Measurements from ENCODE around the gene CEP192. TPM values are rescaled to one million over a fixed set of nuclear protein-coding genes. Genes with fewer than 3 reads are reported as not detected.

The CEP192 gene
- total and polyA plus RNA-seq, 10 of the 15 experiments (the other 5 are each of a cell fraction or from before 2014, with no cell fraction given), result 15.4 to 58.2 (median 29.6) TPM

DNA sequence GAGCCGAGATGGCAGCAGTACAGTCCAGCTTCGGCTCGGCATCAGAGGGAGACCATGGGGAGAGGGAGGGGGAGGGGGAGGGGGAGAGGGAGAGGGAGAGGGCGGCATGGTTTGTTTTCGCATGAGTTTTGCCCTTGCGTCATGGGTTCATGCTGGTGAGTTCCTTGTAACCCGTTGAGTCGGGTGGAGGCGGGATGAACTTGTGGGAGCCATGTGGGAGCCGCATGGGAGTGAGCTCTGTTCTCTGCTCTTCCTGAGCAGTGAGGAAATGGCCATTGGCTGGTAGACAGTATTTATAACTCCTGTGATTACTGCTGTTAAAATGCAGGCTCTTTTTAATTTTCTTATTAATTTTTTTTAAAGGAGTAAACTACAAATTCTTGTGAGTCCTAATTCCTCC, 108.0 kb downstream of the CEP192 start:
- Histone ChIP-seq H4K20me1 (ENCODE audit: control insufficient read depth, insufficient read depth) (no peaks in the 10 kb centered on the region), H3K4me1 (ENCODE audit: control insufficient read depth, insufficient read depth, low read length) (no peaks in the 10 kb centered on the region), H3K9me3 (replicated peaks; ENCODE audit: control insufficient read depth, insufficient read depth, low read length) (no peaks in the 10 kb centered on the region), H3K4me2 (ENCODE audit: control insufficient read depth, insufficient read depth) (no peak overlapping the region), H3K9ac (ENCODE audit: control insufficient read depth, insufficient read depth, low read length) (no peak overlapping the region), H3K36me3 (ENCODE audit: control insufficient read depth in 2 of 2, insufficient read depth in 2 of 2, low read length in 1 of 2) (peaks cover 28 to 36% of the 10 kb centered on the region in 2 experiments), H2AFZ (ENCODE audit: control insufficient read depth, low read depth, low read length) (no peak overlapping the region), H3K27me3 (replicated peaks in 1 of 2; ENCODE audit: control insufficient read depth in 2 of 2, insufficient read depth in 2 of 2, low read length in 1 of 2) (no peaks in the 10 kb centered on the region), H3K27ac (ENCODE audit: control insufficient read depth, insufficient read depth) (no peak overlapping the region), H3K4me3 (no peak overlapping the region), H3K79me2 (ENCODE audit: control insufficient read depth, insufficient read depth, low read length) (no peaks in the 10 kb centered on the region)
- no peak for DNase-seq (ENCODE audit: low read depth, low spot score)
- no peak for FAIRE-seq
- intact Hi-C loops (cut with micrococcal nuclease; ENCODE audit: unreplicated experiment), result no loop called here
- ChIA-PET POLR2A (no interaction called here), SMC1A (ENCODE audit: uncharacterized antibody, unreplicated experiment) (no interaction called here), CTCF (interaction anchor here (1.5 kb wide), 1 partner anchor 60 kb away, joined by 4 read pairs; no protein-coding TSS in a partner anchor), RAD21 (ENCODE audit: unreplicated experiment) (no interaction called here)
- in situ Hi-C loops (cut with MboI), result no loop called here
- TF ChIP-seq STAT3 (IDR thresholded peaks at IDR 0.05; ENCODE audit: low read depth, low read length) (no peak), ZSCAN29 (IDR thresholded peaks at IDR 0.05) (no peak), SPI1 (IDR thresholded peaks at IDR 0.05; ENCODE audit: borderline replicate concordance, insufficient read depth, low read depth, low read length) (no peak), MXI1 (IDR thresholded peaks at IDR 0.05; ENCODE audit: low read depth, low read length) (no peak), MEF2A (IDR thresholded peaks at IDR 0.05; ENCODE audit: insufficient read depth, low read depth, low read length) (no peak), CREM (IDR thresholded peaks at IDR 0.05; ENCODE audit: low read depth) (no peak), SIN3A (IDR thresholded peaks at IDR 0.05; ENCODE audit: low read depth, low read length) (no peak), TCF12 (IDR thresholded peaks at IDR 0.05; ENCODE audit: low read depth, low read length) (no peak), ZNF384 (IDR thresholded peaks at IDR 0.05; ENCODE audit: borderline replicate concordance, low read depth, low read length) (no peak)
- TF ChIP-seq, protein P1, sequence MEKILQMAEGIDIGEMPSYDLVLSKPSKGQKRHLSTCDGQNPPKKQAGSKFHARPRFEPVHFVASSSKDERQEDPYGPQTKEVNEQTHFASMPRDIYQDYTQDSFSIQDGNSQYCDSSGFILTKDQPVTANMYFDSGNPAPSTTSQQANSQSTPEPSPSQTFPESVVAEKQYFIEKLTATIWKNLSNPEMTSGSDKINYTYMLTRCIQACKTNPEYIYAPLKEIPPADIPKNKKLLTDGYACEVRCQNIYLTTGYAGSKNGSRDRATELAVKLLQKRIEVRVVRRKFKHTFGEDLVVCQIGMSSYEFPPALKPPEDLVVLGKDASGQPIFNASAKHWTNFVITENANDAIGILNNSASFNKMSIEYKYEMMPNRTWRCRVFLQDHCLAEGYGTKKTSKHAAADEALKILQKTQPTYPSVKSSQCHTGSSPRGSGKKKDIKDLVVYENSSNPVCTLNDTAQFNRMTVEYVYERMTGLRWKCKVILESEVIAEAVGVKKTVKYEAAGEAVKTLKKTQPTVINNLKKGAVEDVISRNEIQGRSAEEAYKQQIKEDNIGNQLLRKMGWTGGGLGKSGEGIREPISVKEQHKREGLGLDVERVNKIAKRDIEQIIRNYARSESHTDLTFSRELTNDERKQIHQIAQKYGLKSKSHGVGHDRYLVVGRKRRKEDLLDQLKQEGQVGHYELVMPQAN (conservative IDR thresholded peaks at IDR 0.05), result no peak
- TF ChIP-seq, protein P2, sequence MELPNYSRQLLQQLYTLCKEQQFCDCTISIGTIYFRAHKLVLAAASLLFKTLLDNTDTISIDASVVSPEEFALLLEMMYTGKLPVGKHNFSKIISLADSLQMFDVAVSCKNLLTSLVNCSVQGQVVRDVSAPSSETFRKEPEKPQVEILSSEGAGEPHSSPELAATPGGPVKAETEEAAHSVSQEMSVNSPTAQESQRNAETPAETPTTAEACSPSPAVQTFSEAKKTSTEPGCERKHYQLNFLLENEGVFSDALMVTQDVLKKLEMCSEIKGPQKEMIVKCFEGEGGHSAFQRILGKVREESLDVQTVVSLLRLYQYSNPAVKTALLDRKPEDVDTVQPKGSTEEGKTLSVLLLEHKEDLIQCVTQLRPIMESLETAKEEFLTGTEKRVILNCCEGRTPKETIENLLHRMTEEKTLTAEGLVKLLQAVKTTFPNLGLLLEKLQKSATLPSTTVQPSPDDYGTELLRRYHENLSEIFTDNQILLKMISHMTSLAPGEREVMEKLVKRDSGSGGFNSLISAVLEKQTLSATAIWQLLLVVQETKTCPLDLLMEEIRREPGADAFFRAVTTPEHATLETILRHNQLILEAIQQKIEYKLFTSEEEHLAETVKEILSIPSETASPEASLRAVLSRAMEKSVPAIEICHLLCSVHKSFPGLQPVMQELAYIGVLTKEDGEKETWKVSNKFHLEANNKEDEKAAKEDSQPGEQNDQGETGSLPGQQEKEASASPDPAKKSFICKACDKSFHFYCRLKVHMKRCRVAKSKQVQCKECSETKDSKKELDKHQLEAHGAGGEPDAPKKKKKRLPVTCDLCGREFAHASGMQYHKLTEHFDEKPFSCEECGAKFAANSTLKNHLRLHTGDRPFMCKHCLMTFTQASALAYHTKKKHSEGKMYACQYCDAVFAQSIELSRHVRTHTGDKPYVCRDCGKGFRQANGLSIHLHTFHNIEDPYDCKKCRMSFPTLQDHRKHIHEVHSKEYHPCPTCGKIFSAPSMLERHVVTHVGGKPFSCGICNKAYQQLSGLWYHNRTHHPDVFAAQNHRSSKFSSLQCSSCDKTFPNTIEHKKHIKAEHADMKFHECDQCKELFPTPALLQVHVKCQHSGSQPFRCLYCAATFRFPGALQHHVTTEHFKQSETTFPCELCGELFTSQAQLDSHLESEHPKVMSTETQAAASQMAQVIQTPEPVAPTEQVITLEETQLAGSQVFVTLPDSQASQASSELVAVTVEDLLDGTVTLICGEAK (IDR thresholded peaks at IDR 0.05; ENCODE audit: borderline replicate concordance), result no peak
- no peak for ATAC-seq
- BruUV-seq (replicated peaks), result no TSS peak
- WGBS (ENCODE audit: insufficient coverage, insufficient replicate concordance, low lambda C conversion rate, missing lambda C conversion rate), result 100% methylated on average over 6 of the region's 10 CpGs
